Stimulated activated CD4-positive, alpha-beta T cell treated with anti-CD3 and anti-CD28 coated beads, Interleukin-15, amount 100 ng/mL, for 1 hour (primary cell): ENCODE data around the gene ABHD14A.

Source experiments
- DNase-seq, 2 donors: peaks; one replicate each; pipeline ENCODE4 v3.0.0-alpha.2; 2020; ENCODE audit warnings: low read depth in 1 of 2, low spot score in 1 of 2

ABHD14A gene

DNA sequence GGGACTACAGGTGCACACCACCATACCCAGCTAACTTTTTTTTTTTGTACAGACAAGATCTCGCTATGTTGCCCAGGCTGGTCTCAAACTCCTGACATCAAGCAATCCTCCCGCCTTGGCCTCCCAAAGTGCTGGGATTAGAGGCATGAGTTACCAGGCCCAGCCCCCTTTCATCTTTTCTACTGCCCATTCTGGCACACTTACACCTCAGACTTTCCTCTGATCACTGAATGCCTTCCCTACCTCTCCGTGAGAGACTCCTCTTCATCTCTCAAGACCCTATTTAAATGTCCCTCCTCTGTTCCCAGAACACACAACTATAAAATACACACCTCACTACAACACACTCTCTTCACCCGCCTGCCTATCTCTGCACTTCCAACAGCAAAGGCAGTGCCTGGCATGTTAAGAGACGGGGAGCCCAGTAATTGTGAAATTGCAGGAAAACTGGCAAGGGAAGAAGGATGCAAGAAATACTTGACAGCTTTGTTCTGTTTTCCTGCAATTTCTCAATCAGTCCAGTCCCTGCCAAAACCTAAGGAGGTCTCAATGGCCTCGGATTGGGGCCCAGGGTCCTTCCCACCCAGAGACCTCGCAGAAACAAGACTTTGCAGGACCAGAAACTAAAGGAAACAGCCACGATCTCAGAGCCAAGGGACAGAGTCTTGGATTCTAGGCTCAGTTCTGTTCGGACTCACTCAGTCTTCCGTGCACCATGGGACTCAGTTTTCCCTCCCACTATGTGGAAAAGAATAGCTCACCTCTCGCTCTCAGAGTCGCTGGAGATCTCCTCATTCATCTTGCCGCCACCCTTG, 34.0 kb upstream of the ABHD14A start:
- DNase-seq: no peak

DNA sequence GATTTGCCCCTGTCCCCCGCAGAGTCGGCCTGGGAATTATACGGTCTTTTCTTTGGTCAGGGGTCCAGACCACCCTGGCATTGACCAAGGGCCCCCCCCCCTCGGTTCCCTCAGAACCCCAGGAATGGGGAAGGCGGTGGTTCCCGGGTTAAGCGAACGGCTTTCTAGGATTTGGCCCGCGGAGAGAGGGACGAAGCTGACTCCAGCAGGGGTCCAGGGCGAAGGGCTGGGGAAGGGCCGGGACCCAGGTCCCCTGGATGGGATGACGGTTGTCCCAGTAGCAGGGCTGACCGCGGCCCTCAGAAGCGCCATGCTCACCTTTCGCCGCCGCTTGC, 33.4 kb upstream of the ABHD14A start:
- no peak for DNase-seq

DNA sequence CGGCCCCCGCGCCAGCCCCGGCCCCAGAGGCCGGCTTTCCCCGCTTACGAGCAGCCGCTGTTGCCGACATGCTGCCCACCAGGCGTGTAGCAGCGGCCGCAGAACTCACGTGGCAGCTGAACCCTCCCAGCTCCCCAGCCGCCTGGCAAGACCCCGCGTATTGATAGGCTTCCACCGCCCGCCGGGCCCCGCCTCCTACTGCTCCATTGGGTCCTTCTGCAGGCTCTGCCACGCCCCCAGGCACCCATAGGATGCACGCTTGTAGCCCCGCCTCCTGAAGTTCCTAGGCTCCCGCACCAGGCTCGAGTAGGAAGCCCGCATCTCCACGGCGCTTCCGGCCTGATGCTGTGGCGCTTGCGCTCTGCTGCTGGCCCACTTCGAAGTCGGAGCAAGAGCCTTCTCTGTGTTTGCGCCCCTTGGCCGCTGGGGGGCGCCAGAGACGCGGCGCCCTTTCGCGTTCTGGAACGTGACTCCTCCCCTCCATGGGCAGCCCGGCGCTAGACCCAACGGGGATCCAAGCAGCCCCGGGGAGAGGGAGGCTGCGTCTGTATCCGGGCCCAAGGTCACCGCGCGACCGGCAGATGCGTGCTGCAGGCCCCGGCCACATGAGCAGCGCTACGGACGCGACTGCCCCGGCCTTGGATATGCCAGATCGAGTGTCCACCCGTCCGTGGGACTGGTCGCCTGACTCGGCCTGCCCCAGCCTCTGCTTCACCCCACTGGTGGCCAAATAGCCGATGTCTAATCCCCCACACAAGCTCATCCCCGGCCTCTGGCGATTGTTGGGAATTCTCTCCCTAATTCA, 32.9 kb upstream of the ABHD14A start, which contains the start of the genes PARP3 and RRP9:
Gene PARP3, plus strand, starts transcription at position 566 of the 805 bp plus-strand sequence. CDS start 993 bp downstream, outside the sequence.
Gene RRP9, minus strand, starts transcription at position 107 of the 805 bp plus-strand sequence. Its CDS starts 37 bp downstream, at position 70.
- peak; percentile 98 to 99 for DNase-seq

DNA sequence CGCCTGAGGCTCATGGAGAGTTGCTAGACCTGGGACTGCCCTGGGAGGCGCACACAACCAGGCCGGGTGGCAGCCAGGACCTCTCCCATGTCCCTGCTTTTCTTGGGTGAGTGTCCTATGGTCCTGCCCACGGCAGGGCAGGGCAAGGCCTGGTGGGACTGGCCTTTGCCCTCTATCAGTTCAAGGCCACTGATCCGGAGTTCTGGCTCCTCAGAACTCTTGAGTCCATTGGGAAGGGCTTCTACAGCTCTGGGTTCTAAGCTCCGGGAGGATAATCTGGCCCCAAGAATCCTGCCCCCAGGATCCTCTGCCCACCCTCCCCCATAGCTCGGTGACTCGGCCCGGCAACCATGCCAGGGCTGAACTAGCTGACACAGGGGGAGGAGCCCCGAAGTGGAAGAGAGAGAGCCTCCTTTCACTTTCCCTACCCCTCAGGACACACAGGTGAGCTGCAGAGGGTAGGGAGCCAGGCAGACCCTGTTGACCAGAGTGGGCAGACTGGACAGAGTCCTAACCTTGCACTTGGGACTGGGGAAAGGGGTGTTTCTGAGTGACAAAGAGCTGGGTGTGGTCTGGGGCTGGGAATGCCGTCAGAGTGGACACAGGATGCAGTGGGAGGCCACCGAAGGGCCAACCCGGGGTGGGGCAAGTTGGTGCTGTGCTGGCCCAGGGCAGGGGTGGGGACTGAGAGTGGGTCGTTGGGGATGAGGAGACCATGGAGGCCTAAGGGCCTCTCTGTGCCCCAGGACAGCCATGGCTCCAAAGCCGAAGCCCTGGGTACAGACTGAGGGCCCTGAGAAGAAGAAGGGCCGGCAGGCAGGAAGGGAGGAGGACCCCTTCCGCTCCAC, 32.0 kb upstream of the ABHD14A start:
- peak in 1 of 2 donors; percentile 43 for DNase-seq

DNA sequence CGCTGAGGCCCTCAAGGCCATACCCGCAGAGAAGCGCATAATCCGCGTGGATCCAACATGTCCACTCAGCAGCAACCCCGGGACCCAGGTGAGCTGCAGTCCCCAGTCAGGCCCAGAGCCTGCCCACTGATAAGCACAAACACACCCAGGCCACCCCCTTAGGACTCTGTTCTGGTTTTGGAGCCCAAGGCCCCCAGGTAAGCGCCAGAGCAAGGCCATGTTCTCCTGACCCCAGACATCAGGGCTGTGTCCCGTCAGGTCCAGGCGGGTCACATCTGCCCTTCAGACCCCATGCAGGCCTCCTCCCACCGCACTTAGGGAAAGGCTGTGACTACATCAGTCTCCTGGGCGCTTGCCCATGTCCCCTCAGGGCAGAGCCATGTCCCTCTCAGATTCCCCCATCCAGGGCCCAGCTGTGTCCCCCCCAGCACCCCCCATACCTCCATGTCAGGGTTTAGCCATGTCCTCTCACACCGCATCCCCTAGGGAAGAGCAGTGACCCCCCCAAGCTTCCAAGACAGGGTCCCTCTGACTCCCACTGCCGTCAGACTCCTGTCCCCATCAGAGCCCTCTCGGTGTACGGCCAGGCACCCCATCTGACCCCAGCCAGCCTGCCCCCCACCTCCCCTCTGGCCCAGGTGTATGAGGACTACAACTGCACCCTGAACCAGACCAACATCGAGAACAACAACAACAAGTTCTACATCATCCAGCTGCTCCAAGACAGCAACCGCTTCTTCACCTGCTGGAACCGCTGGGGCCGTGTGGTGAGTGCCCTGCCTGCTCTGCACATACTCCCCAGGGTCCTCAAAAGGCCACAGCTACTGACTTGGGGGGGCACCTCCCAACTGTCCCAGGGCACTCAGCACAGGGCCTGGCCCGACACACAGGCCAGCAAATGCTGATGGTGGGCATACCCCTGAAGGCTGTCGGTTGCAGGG, 31.1 kb upstream of the ABHD14A start:
- DNase-seq: no peak

DNA sequence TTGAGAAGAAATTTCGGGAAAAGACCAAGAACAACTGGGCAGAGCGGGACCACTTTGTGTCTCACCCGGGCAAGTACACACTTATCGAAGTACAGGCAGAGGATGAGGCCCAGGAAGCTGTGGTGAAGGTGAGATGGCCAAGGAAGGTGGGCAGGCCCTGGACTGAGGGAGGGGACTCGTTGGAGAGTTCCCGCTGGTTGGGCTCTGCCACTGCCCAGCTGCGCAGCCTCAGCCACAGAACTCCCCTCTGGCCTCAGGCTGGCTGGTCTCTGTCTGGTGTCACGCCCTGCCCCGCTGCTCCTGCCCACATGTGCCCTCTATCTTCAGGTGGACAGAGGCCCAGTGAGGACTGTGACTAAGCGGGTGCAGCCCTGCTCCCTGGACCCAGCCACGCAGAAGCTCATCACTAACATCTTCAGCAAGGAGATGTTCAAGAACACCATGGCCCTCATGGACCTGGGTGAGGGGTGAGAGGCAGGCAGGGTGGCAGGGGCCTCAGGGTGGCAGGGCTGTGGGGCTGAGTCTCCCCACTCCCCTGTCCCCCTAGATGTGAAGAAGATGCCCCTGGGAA, 30.3 kb upstream of the ABHD14A start:
- no peak for DNase-seq

DNA sequence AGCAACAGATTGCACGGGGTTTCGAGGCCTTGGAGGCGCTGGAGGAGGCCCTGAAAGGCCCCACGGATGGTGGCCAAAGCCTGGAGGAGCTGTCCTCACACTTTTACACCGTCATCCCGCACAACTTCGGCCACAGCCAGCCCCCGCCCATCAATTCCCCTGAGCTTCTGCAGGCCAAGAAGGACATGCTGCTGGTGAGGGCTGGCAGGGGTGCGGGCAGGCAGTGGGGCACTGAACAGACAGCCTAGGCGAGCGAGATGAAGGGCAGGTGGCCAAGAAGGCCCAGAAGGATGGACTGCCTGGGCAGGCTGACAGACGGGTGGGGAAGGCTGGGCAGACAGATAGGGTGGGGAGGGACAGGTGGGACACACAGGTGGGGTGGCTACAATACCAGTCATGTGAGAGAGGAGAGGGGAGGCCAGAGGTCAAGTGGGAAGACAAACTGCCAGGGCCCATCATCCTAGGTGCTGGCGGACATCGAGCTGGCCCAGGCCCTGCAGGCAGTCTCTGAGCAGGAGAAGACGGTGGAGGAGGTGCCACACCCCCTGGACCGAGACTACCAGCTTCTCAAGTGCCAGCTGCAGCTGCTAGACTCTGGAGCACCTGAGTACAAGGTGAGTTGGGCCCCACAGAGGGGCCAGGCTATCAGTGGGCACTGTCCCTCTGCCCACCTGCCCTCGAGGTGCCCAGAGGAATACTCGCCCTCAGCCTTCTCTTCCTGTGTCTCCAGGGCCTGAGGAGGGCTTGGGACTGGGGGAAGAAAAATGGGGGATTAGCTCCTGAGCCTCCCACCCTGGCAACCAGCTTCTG, 29.6 kb upstream of the ABHD14A start:
- DNase-seq: no peak

DNA sequence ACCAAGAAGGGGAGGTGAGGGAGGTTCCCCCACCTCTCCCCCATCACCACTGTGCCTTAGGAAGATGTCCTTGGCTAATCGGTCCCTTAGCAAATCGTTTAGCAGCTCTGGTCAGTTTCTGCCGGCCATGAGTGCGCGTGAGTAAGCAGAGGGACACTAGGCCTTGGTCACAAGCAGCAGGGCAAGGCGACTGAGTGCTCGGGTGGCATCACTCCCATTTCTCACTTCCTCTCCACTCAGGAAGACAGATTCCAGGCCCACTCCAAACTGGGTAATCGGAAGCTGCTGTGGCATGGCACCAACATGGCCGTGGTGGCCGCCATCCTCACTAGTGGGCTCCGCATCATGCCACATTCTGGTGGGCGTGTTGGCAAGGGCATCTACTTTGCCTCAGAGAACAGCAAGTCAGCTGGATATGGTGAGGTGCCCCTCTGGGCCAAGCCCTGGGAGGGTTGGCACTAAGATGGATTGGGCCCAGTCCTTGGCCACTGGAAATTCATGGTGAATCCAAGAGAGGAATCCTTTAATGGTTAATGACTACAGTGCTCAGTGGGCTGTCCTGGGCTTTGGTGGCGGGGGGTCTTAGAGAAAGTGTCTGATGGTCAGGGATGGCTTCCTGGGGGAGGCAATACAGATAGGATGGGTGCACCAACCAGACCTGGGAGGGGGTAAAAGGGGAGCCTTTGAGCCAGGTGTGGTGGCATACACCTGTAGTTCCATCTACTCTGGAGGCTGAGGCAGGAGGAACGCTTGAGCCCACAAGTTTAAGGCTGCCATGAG, 28.7 kb upstream of the ABHD14A start:
- no peak for DNase-seq

DNA sequence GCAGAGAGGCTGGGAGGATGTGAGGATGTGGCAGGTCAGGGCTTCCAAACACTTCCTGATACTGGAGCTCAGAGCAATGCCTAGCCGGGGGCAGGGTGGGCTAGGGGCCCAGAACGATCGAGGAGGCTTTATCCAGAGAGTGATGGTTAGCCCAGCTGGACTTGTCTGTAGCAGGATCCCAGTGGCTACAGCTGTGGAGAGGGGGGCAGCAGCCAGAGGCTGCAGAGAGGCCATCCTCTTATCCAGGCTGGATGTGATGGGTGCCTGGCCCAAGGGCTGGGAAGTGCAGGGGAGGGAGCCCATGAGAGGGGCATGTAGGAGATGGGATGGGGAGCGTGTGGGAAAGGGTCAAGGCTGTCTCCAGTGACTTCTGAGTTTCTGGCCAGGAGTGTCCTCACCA, 28.1 kb upstream of the ABHD14A start:
- DNase-seq: no peak

DNA sequence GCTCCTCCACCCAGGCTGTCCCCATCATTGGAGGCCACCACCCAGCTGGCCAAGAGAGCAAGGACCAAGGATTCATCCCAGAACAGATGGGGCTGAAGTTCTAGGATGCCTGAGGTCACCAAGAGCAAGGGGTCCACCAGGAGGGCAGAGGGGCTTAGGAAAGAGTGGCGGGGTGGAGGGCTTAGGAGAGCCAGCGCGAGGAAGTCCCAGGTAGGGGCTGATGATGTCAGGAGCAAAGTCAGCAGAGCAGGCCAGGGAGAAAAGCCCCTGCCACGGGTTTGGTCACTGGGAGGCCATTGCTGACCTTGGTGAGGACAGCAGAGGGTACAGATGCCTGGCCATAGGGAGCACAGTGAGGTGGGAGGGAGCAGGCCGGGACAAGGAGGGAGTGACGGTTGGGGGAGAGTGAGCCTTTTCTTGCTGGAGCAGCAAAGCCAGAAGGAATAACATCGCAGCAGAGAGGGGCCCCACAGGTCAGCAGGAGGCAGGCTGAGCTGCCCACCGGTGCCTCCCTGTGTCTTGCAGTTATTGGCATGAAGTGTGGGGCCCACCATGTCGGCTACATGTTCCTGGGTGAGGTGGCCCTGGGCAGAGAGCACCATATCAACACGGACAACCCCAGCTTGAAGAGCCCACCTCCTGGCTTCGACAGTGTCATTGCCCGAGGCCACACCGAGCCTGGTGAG, 27.5 kb upstream of the ABHD14A start:
- DNase-seq: no peak

DNA sequence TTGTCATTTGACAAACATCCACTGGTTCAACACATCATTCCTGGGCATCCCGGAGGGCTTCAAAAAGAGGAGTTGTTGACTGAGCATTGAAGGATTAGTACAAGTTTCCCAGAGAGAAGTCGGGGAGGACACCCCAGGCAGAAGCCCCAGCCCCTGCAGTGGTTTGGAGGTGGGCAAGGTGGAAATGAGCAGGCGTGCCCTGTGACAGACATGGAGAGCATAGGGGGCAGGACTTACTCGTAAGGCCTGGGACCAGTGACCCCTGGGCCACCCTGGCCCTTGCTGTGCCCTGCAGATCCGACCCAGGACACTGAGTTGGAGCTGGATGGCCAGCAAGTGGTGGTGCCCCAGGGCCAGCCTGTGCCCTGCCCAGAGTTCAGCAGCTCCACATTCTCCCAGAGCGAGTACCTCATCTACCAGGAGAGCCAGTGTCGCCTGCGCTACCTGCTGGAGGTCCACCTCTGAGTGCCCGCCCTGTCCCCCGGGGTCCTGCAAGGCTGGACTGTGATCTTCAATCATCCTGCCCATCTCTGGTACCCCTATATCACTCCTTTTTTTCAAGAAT, 26.8 kb upstream of the ABHD14A start:
- DNase-seq: no peak

DNA sequence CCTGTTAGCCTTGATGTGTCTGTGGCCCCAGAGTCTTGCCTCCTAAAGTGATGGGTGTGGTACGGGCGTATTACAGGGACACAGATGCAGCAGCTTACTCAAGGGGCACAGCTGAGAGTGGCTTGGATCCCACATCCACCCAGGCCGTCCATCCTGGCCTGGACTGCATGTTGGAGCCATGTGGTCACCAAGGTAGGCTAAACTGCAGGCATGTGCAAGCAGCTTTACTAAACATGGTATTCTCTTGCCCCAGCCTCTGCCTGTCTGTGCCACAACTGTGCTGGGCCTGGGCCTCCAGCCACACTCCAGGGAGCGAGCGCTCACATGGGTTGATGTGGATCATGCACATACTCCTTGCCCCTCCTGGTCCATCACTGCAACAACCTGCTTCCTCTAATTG, 25.7 kb upstream of the ABHD14A start:
- no peak for DNase-seq

DNA sequence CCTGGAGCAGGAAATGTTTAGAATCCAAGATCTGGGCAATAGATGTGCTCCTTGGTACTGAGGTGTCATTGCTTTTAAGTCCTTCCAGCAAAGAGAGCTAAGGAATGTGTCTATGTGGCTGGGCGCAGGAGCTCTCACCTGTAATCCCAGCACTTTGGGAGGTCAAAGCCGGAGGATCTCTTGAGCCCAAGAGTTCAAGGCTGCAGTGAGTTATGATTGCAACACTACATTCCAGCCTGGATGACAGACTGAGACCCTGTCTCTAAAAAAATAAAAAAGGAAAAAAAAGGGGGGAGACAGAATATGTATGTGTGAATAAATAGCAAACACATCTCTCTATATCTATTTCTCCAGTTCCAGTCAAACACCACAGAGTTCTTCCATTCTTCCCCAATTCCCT, 24.0 kb upstream of the ABHD14A start:
- DNase-seq: no peak

DNA sequence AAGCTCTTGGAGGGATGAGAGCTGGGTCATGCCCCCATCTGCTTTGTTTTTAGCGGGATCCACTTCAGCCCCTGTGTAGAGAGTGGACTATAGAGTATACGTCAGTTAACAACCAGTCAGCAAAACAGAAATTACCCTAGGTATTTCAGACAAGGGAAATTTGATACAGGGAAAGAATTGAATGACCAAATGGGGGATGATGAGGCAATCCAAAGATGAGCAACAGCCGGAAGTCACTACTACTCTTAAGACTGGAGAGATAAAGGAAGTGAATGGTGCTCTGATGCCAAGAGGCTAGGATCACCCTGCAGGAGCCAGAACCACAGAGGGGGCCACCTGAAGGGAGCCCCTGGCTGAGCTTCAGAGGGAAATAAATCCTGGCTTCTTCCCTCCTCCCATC, 21.4 kb upstream of the ABHD14A start:
- DNase-seq: no peak

DNA sequence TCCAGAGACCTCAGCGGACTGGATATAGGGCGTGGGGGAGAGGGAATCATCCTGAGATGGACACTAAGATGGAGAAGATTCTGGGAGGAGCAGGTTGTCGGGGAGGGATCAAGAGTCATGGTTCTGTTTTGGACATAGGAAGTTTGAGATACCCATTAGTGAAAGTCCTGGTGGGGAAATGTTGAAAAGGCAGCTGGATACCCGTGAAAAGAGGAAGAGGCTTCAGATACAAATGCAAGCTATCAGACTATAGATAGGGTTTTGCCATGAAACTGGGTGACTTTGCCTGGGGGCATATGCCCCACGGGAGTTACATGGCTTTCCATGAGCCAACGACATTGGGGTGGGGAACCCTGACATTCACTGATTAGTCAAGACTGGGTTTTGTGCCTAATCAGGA, 20.8 kb upstream of the ABHD14A start:
- DNase-seq: no peak

DNA sequence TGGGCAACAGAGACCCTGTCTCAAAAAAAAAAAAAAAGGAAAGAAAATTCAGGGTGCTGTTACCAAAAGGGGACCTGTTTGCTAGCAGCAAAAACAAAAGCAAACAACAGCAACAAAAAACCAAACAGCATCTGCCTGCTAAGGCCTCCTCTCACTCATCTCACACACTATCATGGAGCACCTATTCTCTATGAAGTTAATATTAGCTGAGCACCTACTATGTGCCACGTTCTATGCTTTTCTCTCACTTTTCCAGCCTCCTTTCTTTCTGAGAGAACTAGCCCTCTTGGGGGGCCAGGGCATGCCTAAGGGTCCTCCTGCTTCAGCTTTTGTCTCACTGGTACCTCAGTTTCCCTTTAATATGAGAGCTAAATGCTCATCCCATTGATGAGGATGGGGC, 20.2 kb upstream of the ABHD14A start:
- DNase-seq: no peak

DNA sequence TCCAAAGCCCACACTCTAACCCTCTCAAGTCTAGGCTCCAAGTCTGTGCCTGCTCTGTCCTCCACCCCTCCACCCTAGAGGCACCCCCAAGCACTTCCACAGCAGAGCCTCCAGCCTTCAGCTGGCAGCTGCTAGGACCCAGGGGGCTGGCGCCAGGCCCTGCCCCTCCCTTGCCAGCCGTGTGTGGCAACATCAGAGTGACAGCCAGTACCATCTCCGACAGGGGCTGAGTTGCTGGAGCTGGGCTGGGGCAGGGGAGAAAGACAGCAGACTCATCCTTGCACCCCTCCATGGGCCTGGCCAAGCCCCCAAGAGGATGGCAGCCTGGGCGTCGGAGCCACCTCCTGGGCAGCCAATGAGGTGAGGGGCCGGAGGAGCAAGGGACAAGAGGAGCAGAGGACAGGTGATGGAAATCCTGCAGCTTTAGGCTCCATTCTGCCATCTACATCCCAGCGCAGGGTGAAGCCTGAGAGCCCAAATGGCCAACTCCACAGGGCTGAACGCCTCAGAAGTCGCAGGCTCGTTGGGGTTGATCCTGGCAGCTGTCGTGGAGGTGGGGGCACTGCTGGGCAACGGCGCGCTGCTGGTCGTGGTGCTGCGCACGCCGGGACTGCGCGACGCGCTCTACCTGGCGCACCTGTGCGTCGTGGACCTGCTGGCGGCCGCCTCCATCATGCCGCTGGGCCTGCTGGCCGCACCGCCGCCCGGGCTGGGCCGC, 19.5 kb upstream of the ABHD14A start, which contains the start of gene GPR62:
Gene GPR62, plus strand, starts transcription at position 207 of the 718 bp plus-strand sequence. Its CDS starts 272 bp downstream, at position 479.
- no peak for DNase-seq
